ENCODE data around the gene RUFY3. TPM values are rescaled to one million over a fixed set of nuclear protein-coding genes. Genes with fewer than 3 reads are reported as not detected.

The RUFY3 gene
- total and polyA plus RNA-seq, 2 of the 4 experiments (the other 2 are of a cell fraction) = 19.6 to 28.9 TPM

DNA sequence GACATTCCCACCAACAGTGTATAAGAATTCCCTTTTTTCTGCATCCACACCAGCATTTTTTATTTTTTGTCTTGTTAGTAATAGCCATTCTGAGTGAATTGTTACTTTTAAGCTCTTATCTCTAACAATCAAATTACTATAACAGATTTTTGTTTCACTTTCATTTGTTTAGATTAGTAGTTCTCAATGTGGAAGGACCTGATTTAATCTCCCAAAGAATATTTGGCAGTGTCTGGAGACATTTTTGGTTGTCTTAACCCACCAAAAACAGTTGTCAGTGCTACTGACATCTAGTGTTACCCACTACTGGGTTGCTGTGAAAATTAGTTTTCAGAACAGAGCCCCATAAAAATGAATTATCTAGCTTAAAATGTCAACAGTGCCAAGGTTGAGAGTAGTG is 37.9 kb downstream of the RUFY3 start:
- DNase-seq (peak; percentile 21), ATAC-seq (ENCODE audit: low read depth) (0 out of 2 replicates have a peak, but pooled peaks have one; percentile 24)
- TSS peak; percentile 11 for BruUV-seq (replicated peaks)
- Histone ChIP-seq H3K27ac (ENCODE audit: insufficient read depth, low read length) (no peak overlapping the region), H3K18ac (ENCODE audit: low read depth, low read length) (no peak overlapping the region), H3K23ac (ENCODE audit: low read depth, low read length) (no peak overlapping the region), H2BK15ac (ENCODE audit: low read depth, low read length) (no peak overlapping the region), H3K9me3 (ENCODE audit: control insufficient read depth, insufficient read depth, low read length) (no peaks in the 10 kb centered on the region), H3K4me3 (ENCODE audit: insufficient read depth, low read depth, low read length) (no peak overlapping the region), H3K14ac (replicated peaks; ENCODE audit: low read depth, low read length) (no peak overlapping the region), H4K91ac (ENCODE audit: insufficient read depth, low read depth, low read length) (no peak overlapping the region), H3K36me3 (ENCODE audit: control insufficient read depth, insufficient read depth, low read length) (peaks cover 12% of the 10 kb centered on the region), H3K4ac (ENCODE audit: low read depth, low read length) (no peak overlapping the region), H2BK20ac (ENCODE audit: low read depth, low read length) (no peak overlapping the region), H3K9ac (ENCODE audit: low read depth, low read length) (no peak overlapping the region), H3K9me1 (ENCODE audit: insufficient read depth, low read length) (no peaks in the 10 kb centered on the region; the same call in 1 of the 2 replicates), H3K4me1 (ENCODE audit: control insufficient read depth, insufficient read depth, low read length) (0 out of 2 replicates have a peak, but pooled peaks cover 2% of the 10 kb centered on the region), H2BK5ac (ENCODE audit: low read depth, low read length, poor library complexity, severe bottlenecking) (peak overlapping the region; percentile 18), H4K8ac (ENCODE audit: low read depth in 2 of 2, low read length in 2 of 2) (no peak overlapping the region), H4K5ac (ENCODE audit: low read depth, low read length) (no peak overlapping the region), H4K20me1 (ENCODE audit: insufficient read depth, low read length) (no peaks in the 10 kb centered on the region), H3K27me3 (ENCODE audit: control insufficient read depth, insufficient read depth, low read length) (no peaks in the 10 kb centered on the region), H3K4me2 (ENCODE audit: low read depth, low read length) (peak overlapping the region; percentile 69), H2BK120ac (ENCODE audit: low read depth, low read length) (no peak overlapping the region), H3K56ac (ENCODE audit: extremely low read depth, insufficient read depth, low read length) (no peak overlapping the region), H2AK9ac (replicated peaks; ENCODE audit: low read depth, low read length, poor library complexity) (no peak overlapping the region), H2AK5ac (ENCODE audit: low read depth, low read length) (no peak overlapping the region), H3K79me1 (ENCODE audit: low read depth in 1 of 2, low read length in 2 of 2) (peaks cover 11 to 47% of the 10 kb centered on the region in 2 experiments; a peak in 3 of 4 replicates), H2AFZ (replicated peaks; ENCODE audit: low read length, poor library complexity) (no peak overlapping the region)
- TF ChIP-seq FOS (IDR thresholded peaks at IDR 0.05; ENCODE audit: low read depth, low read length) (no peak), MAFK (IDR thresholded peaks at IDR 0.05; ENCODE audit: low read depth, low read length) (no peak), NFE2L2 (IDR thresholded peaks at IDR 0.05; ENCODE audit: low read depth, low read length) (no peak), BHLHE40 (IDR thresholded peaks at IDR 0.05; ENCODE audit: low read depth, low read length) (no peak), MAZ (IDR thresholded peaks at IDR 0.05; ENCODE audit: borderline replicate concordance, low read depth, low read length) (no peak), POLR2A (IDR thresholded peaks at IDR 0.05; ENCODE audit: low read depth, low read length) (no peak), RAD21 (IDR thresholded peaks at IDR 0.05; ENCODE audit: low read length) (no peak), CHD1 (IDR thresholded peaks at IDR 0.05; ENCODE audit: low read depth, low read length) (no peak), CEBPB (IDR thresholded peaks at IDR 0.05; ENCODE audit: low read depth, low read length) (no peak), MXI1 (IDR thresholded peaks at IDR 0.05; ENCODE audit: borderline replicate concordance, low read depth, low read length) (no peak)
- ChIA-PET CTCF (interaction anchor here (0.6 to 0.8 kb wide), 3 partner anchors 20 to 33 kb away, joined by 3 read pairs; no protein-coding TSS in a partner anchor), POLR2A (ENCODE audit: unreplicated experiment) (no interaction called here)
- in situ Hi-C loops (cut with MboI; ENCODE audit: low sequenced_read_pairs) (no loop called here), dilution Hi-C loops (cut with HindIII; ENCODE audit: low sequenced_read_pairs, unreplicated experiment) (no loop called here), intact Hi-C loops (cut with micrococcal nuclease) (no loop called here)

Measured in IMR-90 (cell line).